ENCODE data around the gene ALG1.

The ALG1 gene

DNA sequence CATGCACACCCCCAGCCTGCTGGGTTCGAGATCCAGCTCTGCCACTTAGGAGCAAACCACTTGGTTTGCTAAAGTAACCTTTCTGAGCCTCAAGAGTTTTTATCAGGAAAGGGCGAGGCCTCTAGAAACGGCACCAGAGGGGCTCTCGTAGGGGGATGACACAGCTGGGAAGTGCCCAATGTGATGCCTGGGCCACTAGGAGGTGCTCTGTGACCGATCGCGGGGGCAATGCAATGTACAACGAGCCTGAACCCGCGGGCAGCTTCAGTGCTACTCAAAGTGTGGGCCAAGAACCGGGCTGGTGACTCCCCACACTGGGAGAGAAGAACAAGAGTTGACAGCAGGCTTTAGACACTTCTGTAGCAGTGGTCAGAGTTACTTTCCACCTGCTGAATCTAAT is 15.3 kb upstream of the ALG1 start:
- Histone ChIP-seq H3K9ac (ENCODE audit: insufficient read length) (no peak overlapping the region), H3K27ac (no peak overlapping the region), H3K4me3 (no peak overlapping the region), H3K36me3 (ENCODE audit: insufficient read depth, low read length) (no peaks in the 10 kb centered on the region), H3K9me3 (ENCODE audit: low read depth, low read length) (no peaks in the 10 kb centered on the region)
- no peak for DNase-seq (ENCODE audit: low read depth, low spot score)
- TF ChIP-seq POLR2AphosphoS5 (IDR thresholded peaks at IDR 0.05; ENCODE audit: borderline replicate concordance, low read depth, low read length) (no peak), FOXP2 (optimal IDR thresholded peaks at IDR 0.05; ENCODE audit: control extremely low read depth, extremely low read length, insufficient read depth) (no peak), EZH2 (IDR thresholded peaks at IDR 0.05) (no peak)

DNA sequence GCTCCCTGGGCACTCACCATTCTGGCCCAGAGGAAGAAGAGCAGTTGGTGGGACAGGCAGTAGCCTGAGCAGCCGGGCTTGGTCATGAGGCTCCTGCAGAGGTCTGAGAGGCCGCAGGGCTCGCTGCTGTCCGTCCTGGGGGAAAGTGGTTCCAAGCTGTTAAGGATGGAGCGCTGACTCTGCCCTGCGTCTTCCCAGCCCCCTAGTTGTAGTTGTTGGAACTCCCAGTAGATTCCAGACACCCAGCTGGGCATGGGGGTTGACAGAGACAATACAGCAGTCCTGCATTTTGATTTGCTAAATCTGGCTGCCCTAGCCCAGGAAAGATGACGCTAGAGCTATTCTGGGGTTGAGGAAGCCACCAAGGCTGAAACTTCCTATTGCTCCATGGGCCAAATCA is 13.2 kb upstream of the ALG1 start:
- H3K27ac ChIP-seq = no peak overlapping the region
- DNase-seq (ENCODE audit: low read depth, low spot score) = no peak
- H3K4me3 ChIP-seq = no peak overlapping the region
- H3K36me3 ChIP-seq (ENCODE audit: insufficient read depth, low read length) = no peaks in the 10 kb centered on the region
- H3K9me3 ChIP-seq (ENCODE audit: low read depth, low read length) = no peaks in the 10 kb centered on the region
- no peak overlapping the region for H3K9ac ChIP-seq (ENCODE audit: insufficient read length)
- TF ChIP-seq POLR2AphosphoS5 (IDR thresholded peaks at IDR 0.05; ENCODE audit: borderline replicate concordance, low read depth, low read length) = no peak

DNA sequence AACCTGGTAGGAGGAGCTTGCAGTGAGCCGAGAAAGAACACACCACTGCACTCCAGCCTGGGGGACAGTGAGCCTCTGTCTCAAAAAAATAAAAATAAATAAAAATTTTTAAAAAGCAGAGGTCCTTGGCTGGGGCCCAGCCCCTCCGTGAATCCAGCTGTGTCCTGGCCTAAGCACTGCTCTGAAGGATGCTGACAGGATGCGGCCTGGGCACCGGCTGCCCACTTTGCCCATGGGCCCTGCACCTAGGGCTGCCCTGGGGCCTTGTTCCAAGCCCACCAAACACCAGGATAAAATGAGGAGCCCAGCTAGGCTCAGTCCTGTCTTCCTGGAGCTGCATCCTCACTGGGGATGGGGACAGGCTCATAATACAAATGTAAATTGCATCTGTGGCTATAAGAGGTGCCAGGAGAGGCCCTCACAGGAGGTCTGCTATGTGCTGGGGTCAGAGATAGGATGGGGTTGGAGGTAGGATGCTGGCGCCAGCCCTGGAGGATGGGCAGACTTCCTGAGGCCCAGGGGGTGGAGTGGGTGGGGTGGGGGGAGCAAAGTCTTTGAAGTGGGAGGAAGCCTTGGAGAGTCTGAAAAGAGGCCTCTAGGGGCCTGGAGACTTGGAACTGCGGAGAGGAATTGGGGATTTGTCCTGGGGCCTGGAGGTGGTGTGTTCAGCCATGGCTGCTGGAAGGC is 12.1 kb upstream of the ALG1 start:
- no peak for TF ChIP-seq POLR2AphosphoS5 (IDR thresholded peaks at IDR 0.05; ENCODE audit: borderline replicate concordance, low read depth, low read length)
- TF ChIP-seq FOXP2 (optimal IDR thresholded peaks at IDR 0.05; ENCODE audit: control extremely low read depth, extremely low read length, insufficient read depth) = no peak
- no peak for TF ChIP-seq EZH2 (IDR thresholded peaks at IDR 0.05)
- no peaks in the 10 kb centered on the region for H3K9me3 ChIP-seq (ENCODE audit: low read depth, low read length)
- no peak overlapping the region for H3K9ac ChIP-seq (ENCODE audit: insufficient read length)
- H3K4me3 ChIP-seq = no peak overlapping the region
- H3K27ac ChIP-seq = no peak overlapping the region
- DNase-seq (ENCODE audit: low read depth, low spot score) = no peak
- H3K36me3 ChIP-seq (ENCODE audit: insufficient read depth, low read length) = no peaks in the 10 kb centered on the region

DNA sequence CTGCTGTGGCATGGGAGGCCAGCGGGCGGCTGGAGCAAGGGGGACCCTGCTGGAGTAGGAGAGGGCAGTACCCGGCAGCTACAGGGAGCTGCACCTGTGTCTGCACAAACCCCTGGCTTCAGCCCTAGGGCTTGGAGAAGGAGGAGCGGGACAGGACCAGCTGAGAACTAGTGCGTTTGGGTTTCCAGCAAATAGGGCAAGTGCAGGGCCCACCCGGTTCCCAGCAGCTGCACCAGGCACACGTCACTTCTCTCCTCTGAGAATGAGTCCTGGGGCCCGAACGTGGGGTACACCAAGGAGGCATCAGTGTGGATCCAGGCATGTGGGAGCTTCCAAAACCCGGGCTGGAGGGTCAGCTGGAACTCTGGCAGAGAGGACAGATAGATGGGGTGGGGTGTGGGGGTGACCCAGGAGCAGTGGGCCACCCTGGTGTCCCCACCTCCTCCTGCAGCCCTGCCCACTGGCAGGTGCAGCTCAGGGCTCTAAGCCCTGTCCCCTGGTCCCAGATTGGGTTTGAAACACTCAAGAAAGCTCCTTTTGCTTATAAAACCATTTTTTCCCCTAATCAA is 11.5 kb upstream of the ALG1 start:
- TF ChIP-seq FOXP2 (optimal IDR thresholded peaks at IDR 0.05; ENCODE audit: control extremely low read depth, extremely low read length, insufficient read depth) = no peak
- no peak for TF ChIP-seq POLR2AphosphoS5 (IDR thresholded peaks at IDR 0.05; ENCODE audit: borderline replicate concordance, low read depth, low read length)
- TF ChIP-seq EZH2 (IDR thresholded peaks at IDR 0.05) = no peak
- no peak for DNase-seq (ENCODE audit: low read depth, low spot score)
- no peak overlapping the region for H3K27ac ChIP-seq
- no peaks in the 10 kb centered on the region for H3K9me3 ChIP-seq (ENCODE audit: low read depth, low read length)
- H3K9ac ChIP-seq (ENCODE audit: insufficient read length) = no peak overlapping the region
- no peaks in the 10 kb centered on the region for H3K36me3 ChIP-seq (ENCODE audit: insufficient read depth, low read length)
- H3K4me3 ChIP-seq = no peak overlapping the region

DNA sequence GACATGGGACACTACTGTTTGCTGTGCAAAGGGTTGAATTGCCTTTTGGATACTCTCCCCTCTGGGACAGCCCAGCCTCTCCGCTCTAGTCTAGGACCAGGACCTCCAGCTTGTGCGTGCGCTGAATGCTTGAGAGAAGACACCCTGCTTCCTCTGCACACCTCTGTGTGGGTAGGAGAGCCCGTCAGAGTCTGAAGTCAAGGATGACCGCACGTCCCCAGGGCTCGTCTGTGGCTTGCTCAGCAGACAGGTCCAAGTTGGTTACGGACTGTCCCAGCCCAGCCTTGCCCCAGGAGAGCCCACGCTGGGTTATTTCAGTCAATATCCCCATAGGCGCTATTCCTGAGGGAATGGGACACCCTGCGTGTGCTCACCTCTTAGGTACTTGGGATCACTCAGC is 9.6 kb upstream of the ALG1 start:
- Histone ChIP-seq H3K4me3 (no peak overlapping the region), H3K9me3 (ENCODE audit: low read depth, low read length) (no peaks in the 10 kb centered on the region), H3K9ac (ENCODE audit: insufficient read length) (no peak overlapping the region), H3K27ac (no peak overlapping the region), H3K36me3 (ENCODE audit: insufficient read depth, low read length) (no peaks in the 10 kb centered on the region)
- no peak for DNase-seq (ENCODE audit: low read depth, low spot score)
- TF ChIP-seq FOXP2 (optimal IDR thresholded peaks at IDR 0.05; ENCODE audit: control extremely low read depth, extremely low read length, insufficient read depth) = no peak
- no peak for TF ChIP-seq EZH2 (IDR thresholded peaks at IDR 0.05)
- TF ChIP-seq POLR2AphosphoS5 (IDR thresholded peaks at IDR 0.05; ENCODE audit: borderline replicate concordance, low read depth, low read length) = no peak

DNA sequence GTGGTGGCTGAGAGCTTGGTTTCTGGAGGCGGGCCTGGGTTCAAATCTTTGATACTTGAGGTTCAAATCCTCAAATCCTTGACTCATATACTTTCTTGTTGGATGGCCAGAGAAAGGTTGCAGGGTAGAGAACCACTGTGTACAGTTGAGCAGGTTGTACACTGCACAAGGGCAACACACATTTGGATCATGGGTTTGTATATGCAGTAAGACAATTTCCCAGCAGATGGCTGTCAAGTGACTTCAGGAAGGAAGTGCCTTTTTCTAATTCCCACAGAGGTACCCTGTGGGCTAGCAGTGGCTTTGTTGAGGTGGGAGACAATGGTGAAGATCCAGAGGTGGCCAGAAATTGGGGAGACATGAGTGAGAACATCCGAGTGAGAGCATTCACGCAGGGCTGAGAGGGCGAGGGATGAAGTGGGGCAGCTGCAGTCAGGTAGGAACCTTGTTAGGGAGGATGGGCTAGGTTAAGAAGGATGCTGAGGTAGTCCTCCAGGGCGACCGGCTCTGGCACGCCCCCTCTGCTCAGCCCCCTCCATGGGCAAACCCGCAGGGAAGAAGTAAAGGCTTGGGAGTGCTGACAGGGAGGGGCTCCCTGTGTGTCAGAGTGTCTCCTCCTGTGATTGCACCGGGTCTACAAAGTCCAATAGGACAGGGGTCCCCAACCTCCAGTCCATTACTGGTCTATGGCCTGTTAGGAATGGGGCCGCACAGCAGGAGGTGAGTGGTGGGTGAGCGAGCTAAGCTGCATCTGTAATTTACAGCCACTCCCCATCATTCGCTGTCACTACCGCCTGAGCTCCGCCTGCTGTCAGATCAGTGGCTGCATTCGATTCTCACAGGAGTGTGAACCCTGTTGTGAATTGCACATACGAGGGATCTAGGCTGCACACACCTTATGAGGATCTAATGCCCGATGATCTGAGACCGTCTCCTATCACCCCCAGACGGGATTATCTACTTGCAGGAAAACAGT is 8.6 kb upstream of the ALG1 start:
- no peak overlapping the region for H3K9ac ChIP-seq (ENCODE audit: insufficient read length)
- no peak overlapping the region for H3K27ac ChIP-seq
- H3K9me3 ChIP-seq (ENCODE audit: low read depth, low read length) = no peaks in the 10 kb centered on the region
- no peaks in the 10 kb centered on the region for H3K36me3 ChIP-seq (ENCODE audit: insufficient read depth, low read length)
- DNase-seq (ENCODE audit: low read depth, low spot score) = no peak
- TF ChIP-seq FOXP2 (optimal IDR thresholded peaks at IDR 0.05; ENCODE audit: control extremely low read depth, extremely low read length, insufficient read depth) (no peak), EZH2 (IDR thresholded peaks at IDR 0.05) (no peak), POLR2AphosphoS5 (IDR thresholded peaks at IDR 0.05; ENCODE audit: borderline replicate concordance, low read depth, low read length) (no peak)
- H3K4me3 ChIP-seq = no peak overlapping the region

DNA sequence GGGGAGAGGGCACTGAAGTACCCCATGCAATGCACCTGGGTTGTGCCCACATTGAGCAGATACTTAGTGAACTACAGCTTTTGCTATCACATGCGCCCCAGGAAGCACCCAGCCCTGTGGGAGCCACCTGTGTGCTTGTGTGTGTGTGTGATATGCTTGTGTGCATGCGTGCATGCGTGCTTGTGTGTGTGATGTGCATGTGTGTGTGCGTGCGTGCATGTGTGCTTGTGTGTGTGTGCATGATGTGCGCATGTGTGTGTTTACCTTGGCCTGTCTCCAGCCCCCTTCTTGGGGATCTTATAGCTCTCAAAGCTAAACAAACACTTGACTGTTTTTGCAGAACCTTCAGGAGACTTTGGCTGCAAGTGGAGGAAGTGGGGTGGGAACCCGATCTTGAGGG is 6.7 kb upstream of the ALG1 start:
- Histone ChIP-seq H3K36me3 (ENCODE audit: insufficient read depth, low read length) (no peaks in the 10 kb centered on the region), H3K4me3 (no peak overlapping the region), H3K27ac (no peak overlapping the region), H3K9me3 (ENCODE audit: low read depth, low read length) (no peaks in the 10 kb centered on the region), H3K9ac (ENCODE audit: insufficient read length) (no peak overlapping the region)
- TF ChIP-seq FOXP2 (optimal IDR thresholded peaks at IDR 0.05; ENCODE audit: control extremely low read depth, extremely low read length, insufficient read depth) = no peak
- no peak for TF ChIP-seq EZH2 (IDR thresholded peaks at IDR 0.05)
- TF ChIP-seq POLR2AphosphoS5 (IDR thresholded peaks at IDR 0.05; ENCODE audit: borderline replicate concordance, low read depth, low read length) = no peak
- DNase-seq (ENCODE audit: low read depth, low spot score) = no peak

DNA sequence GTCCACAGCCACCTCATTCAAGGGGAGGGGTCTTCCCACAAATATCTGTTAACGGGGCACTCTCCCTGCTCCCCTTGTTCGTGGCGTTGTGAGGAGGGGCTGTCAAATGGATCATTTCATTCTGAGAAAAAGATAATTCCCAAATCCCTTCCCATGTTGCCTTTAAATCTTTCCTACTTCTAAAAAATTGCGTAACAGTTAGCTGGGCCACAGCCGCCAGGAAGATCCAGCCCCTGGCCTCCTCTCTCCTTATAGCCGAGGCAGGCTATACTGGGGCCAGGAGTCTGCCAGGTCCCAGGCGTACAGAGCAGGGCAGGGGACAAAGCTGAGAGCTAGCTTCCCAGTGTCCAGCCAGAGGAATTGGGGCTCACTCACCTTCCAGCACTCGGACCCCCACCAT is 6.3 kb upstream of the ALG1 start:
- Histone ChIP-seq H3K4me3 (no peak overlapping the region), H3K36me3 (ENCODE audit: insufficient read depth, low read length) (no peaks in the 10 kb centered on the region), H3K9me3 (ENCODE audit: low read depth, low read length) (no peaks in the 10 kb centered on the region), H3K9ac (ENCODE audit: insufficient read length) (no peak overlapping the region), H3K27ac (no peak overlapping the region)
- TF ChIP-seq FOXP2 (optimal IDR thresholded peaks at IDR 0.05; ENCODE audit: control extremely low read depth, extremely low read length, insufficient read depth) = no peak
- no peak for TF ChIP-seq POLR2AphosphoS5 (IDR thresholded peaks at IDR 0.05; ENCODE audit: borderline replicate concordance, low read depth, low read length)
- no peak for TF ChIP-seq EZH2 (IDR thresholded peaks at IDR 0.05)
- no peak for DNase-seq (ENCODE audit: low read depth, low spot score)

Measured in SK-N-MC (cell line).